GM21786 (cell line): Measurements from ENCODE around the gene UNC5B.
A peak's percentile ranks its signal among the peaks of the same experiment; 100 is the strongest.

Source experiments
- ATAC-seq: cut with Tn5 transposase; IDR thresholded peaks from one replicate; pipeline ENCODE4 v1.9.1; 2021; ENCODE audit not compliant: unreplicated experiment

UNC5B gene

DNA sequence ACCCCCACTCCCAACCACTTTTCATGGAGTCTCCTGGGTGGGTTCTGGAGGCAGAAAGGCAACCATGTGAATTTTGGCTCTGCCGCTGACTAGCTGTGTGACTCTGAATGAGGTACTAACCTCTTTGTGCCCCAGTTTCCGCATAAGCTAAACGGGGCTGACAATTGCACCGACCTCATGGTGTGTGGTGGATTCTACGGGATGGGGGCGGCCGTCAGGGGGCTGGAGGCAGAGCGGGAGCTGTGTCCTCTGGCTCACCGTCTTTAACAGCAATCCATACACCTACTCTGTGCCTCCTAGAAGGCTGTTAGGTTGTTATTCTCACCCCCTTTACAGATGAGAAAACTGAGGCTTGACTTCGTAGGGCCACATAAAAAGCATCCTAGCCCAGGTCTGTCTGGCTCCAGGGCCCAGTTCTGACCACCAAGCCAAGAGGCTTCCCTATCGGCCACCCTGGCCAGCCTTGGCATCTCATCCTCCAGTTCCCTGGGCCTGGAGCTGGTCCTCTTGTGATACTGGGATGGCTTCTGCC, 102.4 kb downstream of the UNC5B start:
- no peak for ATAC-seq

DNA sequence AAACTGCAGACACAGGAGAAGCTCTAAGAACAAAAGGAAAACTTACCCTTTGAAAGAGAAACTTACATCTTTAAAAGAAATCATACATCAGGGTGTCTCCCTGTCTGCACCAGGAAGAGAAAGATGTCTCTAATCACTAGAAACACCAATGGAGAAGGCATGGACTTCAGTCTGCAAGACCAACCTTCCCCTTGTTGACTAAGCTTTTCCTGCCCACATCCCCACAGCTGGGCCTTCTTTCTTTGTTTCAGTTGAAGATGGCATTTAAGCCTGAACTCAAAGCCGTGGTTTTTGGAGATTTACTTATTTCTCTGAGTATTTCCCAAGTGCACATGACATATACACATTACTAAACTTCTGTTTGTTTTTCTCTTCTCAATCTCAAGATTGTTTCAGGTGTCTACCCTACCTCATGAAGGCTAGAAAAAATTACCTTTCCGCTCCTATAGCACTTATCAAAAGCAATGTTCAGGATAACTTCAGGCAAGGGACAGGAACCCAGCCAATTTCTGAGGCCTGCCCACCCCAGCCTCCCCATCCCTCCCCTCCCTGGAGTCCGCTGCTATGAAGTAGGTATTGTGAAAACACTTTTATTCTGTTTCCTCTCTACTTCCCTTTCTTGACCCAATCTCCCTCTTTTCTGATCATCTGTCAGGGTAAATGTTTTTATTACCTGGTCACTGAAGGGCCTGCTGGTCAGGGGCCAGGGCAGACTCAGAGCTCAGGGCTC, 103.9 kb downstream of the UNC5B start:
- no peak for ATAC-seq

DNA sequence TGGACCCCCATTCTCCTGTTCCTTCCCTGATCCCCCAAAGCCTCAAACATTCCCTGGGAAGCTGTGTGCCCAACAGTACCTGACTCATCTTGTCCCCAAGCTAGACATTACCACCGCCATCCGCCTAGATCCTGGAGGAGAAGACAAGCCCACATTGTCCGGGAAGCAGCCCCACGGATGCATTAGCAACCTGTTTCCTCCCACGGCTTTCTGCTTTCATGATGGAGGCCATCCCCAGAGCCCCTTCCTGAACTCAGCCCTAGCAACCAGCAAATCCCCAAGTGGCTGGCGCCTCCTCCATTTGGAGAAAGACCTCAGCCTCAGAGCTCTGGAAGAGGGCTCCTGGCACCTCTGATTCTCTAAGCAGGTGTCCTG, 104.4 kb downstream of the UNC5B start:
- no peak for ATAC-seq

DNA sequence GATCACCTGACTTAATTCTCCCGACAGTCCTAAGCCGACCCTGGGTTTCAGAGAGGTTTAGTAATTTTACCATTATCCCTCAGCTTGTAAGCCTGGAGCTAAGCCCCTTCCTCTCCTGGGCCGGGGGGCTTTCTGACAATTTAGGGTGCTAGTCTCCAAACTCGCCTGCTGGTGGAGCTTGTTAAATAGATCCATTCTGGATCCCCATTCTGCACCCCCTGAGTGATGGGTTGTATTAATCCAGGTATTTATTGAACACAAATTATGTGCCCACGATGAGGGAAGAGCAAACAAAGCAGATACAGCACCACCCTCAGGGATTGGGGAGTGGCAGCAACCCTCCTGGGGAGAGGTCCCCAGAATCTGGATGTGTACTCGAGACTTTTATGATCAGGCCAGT, 105.4 kb downstream of the UNC5B start:
- ATAC-seq = no peak

DNA sequence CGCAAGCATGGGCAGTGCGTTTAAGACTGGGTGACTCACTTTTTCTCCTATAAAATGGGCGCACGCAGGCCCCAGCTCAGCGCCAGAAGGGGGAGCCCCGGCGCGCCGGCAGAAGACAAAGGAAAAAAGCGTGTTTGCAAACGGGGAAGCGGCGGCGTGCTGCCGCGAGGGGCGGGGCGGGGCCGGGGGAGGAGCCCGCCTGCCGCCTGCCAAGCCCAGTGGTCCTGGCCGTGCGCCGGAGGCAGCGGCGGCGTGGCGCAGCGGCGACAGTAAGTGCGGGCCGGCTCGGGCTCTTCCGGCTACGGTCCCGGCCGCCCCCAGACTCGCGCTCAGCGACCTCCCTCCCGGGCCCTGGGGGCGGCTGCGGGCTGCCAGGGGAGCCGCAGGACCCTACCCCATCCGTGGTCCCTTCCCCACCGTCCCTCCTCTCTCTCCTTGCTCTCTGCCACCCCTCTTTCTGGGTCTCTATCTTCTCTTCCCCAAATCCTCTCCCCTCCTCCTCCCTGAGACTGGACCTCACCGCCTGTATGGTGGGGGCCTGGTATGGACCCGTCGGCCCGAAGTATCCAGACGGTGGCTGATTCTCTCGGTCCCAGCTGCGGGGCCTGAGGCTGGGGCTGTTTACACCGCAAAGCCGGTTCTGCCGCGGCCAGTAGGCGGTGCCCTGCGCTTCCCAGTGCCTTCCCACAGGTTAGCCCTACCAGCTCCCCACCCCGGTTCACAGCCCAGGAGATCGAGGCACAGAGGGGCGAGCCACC, 106.9 kb downstream of the UNC5B start, which contains the start of gene SLC29A3:
Gene SLC29A3 (plus strand): TSS at position 218 of the 758 bp plus-strand sequence. CDS start 51 bp downstream, at position 269.
- peak; percentile 71 for ATAC-seq

DNA sequence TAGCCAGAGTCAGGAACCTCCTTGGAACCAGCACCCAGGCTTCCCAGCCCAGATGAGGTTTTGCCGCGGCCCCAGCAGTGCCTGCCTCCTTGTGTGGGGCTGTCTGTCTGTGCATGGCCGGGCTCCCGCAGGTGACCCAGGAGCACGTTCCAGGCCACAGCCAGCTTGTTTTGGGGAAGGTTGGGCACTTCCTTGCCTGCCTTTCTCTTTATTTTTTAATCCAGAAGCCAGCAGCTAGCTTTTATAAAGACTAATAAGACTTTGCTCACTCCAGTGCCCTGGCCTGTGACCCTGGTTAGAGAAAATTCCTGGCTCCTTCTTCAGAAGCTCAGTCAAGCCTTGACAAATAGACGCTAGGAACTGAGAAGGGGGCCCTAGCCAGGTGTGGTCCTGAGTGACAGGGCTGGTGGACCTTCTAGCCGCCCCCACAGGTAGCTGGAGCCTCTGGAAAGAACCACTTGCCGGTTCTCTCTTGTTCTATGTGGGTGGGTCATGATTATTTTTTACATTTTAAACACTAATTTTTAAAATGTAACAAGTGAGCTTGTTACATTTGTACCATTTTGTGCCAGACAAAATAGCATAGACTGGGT, 107.5 kb downstream of the UNC5B start:
- peak; percentile 3 for ATAC-seq

DNA sequence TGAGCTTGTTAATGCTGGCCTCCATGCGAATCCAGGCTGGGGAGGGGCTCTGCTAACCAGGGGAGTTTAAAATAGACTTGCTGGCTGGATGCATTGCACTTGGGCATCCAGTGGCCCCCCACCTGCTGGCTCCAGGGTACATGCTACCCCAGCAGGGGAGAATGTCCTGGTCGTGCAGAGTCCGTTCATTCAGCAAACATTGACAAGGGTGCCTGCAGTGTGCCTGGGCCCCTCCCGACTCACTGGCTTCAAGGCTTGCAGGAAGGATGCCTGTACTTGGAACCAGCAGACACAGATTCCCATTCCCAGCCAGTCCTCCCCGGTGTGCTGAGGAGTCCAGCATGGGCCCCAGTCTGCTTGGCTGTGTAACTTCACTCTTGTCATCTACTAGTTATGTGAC, 108.2 kb downstream of the UNC5B start:
- no peak for ATAC-seq

DNA sequence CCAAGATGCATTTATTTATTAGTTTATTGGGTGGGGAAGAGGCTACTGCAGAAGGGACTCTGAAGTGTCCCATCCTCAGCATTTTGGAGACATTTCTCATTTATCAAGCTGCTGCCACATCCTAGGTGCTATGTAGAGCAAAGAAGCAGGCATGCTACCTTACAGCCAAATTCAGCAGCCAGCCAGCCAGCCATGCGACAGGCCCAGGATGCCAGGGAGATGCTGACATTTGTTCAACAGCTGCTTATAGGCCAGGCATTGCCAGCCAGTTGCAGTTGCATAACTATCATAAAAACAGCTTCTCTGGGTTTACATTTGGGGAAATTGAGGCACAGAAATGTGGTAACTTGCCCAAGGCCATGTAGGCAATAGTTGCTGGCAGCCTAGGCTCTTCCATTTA, 109.0 kb downstream of the UNC5B start:
- ATAC-seq = no peak

DNA sequence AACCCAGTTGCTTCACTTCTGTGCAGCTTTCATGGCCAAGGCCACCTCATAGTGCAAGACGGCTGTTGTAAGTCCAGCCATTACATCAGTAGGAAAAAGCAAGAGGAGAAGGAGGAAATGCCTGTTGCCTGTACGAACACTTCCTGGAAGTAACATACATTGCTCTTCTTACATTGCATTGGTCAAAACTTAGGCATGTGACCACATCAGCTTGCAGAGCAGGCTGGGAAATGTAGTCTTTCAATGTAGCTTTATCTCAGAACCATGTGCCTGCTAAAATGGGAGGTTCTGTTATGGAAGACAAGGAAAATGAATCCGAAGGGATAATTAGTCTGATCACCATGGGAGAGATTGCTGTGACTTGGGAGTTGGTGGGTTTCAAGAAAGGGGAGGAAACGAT, 111.0 kb downstream of the UNC5B start:
- no peak for ATAC-seq

DNA sequence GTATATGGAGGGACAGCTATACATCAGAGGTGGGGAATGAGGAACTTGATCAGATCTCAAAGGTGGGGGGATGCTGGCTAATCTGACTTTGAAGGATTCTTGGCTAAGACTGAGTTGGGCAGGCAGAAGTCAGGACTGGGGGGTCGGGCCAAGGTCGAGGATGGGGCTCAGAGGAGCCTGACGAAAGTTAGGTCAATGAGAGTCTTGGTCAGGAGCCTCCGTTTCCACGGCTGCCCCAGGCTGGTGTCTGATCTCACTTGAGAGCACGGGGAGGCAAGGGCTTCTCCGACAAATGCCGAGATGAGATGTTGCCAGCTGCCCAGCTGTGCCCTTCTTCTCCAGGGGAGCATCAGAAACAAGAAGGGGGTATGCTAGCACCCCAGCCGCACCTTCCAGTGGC, 112.4 kb downstream of the UNC5B start:
- no peak for ATAC-seq

DNA sequence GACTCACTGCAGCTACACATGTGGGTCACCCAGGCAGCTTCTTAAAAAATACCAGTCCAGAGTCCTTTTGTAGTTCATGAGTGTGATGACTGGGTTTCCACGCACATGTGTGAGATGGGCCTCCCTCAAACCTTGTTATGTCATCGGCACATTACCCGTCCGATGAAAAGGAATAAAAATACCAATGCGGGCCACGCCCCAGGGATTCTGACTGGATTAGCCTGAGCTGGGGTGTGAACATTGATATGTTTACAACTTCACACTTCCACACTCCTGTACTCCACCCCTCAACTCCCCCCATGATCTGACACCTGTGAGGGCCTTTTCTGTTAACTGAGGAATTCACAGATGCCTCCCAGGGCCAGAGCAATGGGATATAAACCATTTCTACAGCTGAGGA, 112.9 kb downstream of the UNC5B start:
- no peak for ATAC-seq

DNA sequence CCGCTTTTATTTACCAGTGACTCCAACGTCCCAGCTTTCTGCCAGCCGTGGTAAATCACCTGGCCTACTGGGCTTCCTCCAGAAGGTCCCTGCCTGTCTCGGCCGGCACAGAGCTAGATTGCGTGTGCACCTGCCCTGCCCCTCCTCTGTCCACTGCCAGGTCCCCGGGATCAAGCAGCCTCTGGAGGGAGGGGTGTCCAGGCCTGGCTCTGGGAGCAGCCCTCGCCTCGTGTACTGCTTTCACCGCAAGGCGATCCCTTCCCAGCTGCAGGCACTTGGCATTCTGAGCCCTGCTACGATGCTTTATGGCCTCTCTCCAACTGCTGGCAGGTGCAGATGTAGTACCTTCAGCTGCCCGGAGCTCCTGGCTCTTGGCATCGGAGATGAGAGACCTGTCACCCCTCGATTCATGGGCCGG, 114.1 kb downstream of the UNC5B start:
- no peak for ATAC-seq

DNA sequence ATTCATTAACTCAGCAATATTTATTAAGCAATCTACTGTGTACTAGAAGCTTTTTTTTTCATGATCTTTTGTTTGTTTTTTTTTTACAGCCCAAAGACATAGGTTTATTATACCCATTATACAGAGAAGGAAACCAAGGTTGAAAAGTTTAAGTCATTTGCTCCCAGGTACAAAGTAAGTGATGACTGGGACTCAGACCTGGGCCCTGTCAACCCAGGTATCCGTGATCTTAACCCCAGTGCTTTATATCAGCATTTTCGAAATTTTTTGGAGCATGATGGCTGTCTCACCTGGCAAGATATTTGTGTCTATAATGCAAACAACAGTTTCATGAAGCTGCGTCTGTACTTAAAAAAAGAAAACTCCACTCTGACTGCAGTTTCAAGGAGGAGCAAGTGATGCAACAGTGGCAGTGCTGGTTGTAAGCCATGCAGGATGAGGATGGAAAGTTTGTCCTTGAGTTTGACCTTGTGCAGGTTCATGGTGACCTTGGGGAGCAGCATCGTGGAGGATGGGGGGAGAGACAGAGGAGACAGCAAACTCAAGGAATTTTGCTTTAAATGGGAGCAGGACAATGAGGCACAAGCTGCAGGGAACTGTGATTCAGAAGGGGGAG, 118.5 kb downstream of the UNC5B start:
- ATAC-seq = no peak

DNA sequence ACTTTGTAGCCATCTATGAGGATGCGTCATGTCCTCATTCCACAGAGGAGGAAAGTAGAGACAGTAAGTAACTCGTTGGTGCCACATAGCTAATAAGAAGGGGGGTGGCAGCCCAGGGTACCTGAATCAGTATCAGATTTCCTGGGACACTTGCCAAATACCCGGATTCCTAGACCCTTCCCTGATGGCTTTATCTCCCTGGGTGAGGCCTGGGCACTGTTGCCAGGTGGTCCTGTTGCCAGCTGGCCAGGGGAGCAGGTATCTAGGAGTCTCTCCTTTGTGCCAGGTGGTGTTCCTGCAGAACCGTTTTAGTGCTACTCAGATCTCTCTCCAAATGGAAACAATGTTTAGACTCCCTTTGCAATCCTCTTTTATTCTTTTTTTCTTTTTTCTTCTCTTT, 119.4 kb downstream of the UNC5B start:
- ATAC-seq = no peak

DNA sequence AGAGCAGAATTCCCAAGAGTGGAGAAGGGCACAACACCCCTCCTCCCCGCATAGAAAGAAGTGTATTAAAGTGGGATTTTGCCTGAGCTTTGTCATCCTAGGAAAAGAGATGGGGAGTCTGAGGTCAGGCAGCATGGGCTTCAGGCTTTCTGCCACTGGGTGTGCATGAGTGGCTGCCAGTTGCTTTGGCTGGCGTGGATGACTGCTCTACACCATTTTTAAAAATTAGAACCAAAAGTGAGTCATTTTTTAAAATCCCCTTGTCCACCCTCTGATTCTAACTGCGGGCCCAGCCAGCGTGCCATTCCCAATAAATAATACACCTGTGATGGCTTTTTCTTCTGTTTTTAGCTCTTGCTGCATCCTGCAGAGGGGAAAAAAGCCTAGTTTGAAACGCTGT, 120.1 kb downstream of the UNC5B start:
- ATAC-seq = no peak

DNA sequence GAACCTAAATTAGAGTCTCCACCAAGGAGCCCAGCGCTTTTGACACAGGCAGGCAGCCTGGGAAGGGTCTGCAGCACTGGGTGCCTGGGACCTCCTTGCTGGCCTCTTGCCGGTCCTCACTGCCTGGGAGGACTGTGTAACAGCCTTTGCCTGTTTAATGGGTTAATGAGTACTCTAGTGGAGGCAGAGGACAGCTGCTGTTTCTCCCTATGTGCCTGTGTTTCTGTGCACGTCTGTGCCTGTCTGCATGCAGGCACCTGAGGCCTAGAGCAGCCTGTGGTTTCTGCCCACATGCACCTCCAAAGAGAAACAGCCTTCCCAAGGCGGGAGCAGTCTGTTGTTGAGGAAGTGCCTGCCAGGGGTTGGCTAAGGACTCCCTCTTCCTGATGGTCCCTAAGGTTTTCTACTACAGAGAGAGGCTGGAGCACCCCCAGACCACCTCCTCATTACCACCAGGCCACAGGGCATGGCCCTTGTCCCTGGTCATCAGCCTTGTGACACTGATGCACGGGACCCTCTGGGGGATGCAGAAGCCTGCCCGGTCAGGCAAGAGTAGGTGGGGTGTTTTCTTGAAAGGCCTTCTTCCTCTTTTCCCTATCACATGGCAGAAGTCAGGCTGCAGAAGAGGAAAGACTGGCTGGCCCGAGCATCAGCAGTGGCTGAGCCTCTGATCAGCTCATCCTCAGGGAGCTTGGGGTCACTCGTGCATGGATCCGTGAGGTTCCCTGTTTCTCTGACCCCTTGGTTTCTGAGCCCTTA, 120.9 kb downstream of the UNC5B start:
- ATAC-seq = no peak

DNA sequence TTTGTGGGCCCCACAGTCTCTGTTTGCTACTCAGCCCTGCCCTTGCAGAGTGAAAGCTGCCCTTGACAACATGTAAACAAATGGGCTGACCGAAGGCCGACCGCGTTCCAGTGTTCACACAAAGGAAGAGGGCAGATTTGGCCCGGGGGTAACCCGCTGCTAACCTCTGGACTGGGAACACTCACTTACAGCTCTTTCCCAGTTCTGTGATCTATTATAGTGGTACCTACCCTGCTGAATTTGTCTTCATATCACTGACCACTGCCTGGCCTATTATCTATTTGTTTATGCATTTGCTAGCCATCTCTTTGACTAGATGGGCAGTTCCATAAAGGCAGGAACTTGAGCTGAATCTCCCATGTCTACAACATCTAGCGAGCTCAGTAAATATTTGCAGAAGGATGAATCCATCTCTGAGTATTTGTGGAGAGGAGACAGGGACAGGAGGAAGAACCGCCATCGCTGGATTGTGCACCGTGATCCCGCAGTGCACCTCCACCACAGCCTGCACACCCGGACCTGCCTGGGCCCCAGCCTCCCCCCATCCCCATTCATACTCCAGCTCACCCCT, 121.9 kb downstream of the UNC5B start:
- no peak for ATAC-seq

DNA sequence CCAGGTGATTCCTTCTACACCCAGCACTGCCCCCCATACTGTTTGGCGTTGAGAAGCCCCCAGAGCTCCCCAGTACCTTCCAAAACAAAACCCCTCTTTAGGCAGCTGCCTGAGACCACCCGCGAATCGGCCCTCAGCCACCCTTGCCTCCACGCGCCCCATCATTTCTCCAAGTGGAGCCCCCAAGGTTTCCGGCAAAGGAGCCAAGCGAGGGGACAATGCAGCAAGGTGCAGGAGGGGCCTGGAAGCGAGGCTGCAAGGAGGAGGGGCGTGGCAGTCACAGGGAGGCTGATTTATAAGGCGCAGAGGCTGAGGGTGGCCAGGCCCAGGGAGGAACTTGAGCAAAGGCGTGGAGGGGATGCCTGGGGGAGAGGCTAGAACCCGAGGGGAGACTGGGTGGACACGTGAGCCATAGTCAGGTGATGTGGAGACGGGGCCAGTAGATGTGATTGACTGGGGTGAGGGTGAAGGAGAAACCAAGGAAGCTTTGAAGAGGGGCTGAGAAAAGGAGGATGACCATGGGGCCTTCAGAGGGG, 122.9 kb downstream of the UNC5B start:
- ATAC-seq = no peak

DNA sequence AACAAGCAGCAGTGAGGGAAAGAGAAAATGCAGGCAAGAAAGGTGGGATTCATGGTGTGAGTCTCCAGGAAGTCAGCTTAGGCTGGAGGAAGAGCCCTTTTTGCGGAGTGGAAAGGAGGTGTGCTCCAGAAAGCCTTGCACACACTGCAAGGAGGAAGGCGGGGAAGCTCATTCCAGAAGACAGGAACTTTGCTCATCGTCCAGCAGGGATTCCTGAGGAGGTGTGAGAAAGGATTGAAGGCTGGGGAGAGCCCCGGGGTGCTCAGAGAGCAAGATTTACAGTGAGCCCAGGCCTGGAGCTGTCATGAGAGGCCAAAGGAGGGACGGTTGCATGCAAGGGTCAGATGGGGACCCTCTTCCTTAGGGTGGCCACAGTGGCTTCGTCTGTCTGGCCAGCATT, 124.3 kb downstream of the UNC5B start:
- no peak for ATAC-seq

DNA sequence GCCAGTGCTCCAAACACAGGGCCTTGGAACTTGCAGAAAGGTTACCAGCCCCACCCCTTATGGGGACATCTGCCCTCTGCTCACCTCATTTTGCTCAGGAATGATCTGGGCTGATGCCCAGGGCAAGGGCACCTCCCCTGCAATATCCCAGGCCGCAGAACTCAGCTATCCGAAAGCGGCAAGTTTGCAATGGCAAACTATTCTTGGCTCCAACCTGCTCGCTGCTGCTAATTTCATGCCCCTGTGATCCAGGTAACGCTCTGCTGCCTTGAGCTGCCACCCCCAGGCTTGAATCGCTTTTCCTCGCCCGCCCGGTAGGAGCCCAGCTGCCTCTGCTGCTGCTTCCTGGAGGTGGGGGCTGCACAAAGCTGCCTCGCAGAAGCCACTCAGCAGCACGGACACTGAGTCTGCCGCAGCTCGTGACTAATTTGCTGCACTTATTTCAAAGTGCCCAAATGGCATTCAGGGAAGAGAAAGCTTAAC, 124.9 kb downstream of the UNC5B start:
- no peak for ATAC-seq
